DMS153 treated with DMSO at 0.1 percent for 48 hours (cell line): ENCODE results near the gene KRTAP5-7.
"Not testable (repeated sequence)": the region's sequence is repeated elsewhere in the genome, so short reads cannot be mapped to it uniquely, and the experiment has no call there.

Experiments
- DNase-seq: peaks from one replicate; lab custom pipeline; 2025; ENCODE audit not compliant: unreplicated experiment; lab: John Stamatoyannopoulos, UW

KRTAP5-7 gene, protein sequence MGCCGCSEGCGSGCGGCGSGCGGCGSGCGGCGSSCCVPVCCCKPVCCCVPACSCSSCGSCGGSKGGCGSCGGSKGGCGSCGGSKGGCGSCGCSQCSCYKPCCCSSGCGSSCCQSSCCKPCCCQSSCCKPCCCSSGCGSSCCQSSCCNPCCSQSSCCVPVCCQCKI

DNA sequence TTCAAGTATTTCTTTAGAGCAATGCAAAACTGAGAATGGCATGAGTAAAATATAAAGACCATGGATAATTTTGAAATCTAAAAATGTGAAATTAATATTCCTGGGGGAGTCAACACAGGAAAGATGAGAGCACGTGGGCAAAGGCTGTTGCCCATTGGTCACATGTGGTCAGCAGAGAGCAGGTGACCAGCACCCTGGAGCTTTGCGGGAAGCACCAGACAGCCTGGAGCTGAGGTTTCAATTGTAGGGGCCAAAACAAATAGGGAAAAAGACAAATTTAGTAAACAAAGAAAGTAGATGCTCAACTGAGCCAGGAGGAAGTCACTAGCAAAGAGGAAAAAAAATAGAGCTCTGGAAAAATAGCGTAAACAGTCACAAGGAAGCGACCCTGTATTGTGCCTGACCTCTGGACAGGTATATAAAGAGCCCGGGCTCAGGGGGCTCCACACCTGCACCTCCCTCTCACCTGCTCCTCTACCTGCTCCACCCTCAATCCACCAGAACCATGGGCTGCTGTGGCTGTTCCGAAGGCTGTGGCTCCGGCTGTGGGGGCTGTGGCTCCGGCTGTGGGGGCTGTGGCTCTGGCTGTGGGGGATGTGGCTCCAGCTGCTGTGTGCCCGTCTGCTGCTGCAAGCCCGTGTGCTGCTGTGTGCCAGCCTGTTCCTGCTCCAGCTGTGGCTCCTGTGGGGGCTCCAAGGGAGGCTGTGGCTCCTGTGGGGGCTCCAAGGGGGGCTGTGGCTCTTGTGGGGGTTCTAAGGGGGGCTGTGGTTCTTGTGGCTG is at the start of gene KRTAP5-7:
Gene KRTAP5-7 (plus strand): TSS at position 472 of the 780 bp plus-strand sequence. CDS start 34 bp downstream, at position 506.
- not testable (repeated sequence) for DNase-seq

DNA sequence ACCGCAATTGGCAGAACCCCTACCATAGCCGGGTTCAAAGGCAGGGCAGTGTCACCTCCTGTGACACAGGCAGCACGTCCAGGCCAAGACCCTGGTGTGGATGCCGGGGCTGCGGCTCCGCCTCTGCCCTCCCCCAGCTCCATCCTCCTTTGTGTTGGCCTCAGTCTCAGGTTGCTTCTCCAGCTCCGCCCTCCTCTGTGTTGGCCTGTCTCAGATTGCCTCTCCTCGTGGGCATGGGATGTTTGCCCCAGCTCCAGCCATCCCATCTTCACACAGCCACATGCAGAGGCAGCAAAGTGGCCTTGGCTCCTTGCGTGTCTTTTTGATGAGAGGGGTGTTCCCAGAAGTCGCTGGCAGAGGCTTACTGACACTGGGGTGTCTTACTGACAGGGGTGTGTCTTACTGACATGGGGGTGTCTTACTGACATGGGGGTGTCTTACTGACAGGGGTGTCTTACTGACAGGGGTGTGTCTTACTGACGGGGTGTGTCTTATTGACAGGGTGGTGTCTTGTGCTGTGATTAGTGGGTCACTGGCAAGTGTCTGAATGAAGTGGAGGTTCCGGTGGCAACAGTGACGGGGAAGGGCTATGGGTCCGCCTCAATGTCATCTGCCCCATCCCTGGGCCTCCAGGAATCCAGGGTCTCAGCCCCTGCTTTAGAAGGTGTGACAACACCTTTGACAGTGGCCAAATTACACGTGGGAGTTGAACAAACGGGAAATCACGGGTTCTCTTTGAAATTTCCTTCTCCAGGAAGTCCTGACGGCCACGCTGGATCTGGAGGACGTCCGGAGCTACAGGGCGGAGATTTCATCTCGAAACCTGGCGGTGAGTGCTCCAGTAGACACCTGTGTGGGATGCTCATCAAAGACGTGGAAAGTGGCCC is 49.2 kb upstream of the KRTAP5-7 start:
- no peak for DNase-seq

DNA sequence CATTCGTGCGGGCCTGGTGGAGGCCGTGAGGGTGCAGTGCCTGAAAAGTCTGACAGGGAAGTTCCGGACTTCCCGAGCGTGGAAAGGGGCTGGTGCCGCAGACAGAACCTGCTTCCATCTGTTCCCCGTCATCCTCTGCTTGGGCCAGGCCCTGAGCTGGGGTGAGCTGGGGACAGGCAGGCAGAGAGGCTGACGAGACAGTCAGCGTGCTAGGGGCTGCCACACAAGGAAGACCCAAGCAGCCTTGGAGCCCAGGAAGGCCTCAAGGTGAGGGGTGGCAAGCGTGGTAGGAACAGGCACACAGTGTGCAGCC is 48.6 kb upstream of the KRTAP5-7 start:
- DNase-seq: no peak

DNA sequence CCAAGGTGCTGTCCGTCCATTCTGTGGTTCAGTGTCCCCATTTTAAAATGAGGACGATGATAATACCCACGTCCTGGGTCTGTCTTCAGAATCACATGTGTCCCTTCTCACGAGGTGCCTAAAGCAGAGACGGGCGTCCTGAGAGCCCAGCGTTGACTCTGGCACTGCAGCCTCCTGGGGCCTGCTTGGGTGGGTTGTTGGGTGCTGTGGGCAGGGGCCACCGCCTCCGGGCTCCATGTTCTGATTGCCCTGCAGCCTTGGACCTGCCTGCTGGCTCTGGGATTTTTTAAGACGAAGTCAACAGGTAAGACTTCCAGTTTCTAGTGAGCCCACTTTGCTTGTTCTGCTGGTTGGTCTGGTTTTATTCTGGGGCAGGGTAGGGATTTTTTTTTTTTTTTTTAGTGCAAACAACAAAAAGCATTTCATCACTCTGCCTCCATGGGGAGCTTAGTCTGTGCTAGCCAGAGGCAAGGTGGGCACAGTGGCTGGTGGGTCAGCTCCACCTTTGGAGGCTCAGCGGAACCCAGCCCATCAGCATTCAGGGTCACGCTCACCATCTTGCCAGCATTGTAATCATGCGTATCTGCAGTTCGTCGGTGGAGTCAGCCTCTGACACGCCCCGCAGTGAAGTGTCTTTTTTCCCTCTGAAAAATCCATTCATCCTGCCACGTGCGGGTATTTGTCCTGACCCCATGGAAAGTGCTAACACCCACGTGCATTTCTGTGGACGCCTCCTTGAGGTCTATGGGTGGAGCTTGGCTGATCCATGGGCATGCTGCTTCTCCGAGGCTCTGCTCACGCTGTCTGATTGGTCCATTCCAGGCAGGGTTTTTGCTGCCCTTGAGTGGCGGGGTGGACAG is 45.7 kb upstream of the KRTAP5-7 start:
- no peak for DNase-seq

DNA sequence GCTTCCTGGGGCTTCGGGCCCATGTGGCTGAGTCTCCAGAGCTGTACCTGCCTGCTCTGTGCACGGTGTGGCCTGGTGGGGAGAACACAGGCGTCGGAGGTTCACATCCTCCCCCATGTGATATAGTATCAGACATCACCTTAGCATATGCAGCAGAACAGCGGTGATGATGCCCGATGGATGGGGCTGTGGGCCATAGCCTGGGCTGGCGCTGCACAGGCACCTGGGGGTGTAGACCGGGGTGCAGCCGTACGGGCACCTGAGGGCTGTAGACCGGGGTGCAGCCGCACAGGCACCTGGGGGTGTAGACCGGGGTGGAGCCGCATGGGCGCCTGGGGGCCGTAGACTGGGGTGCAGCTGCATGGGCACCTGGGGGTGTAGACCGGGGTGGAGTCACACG is 44.9 kb upstream of the KRTAP5-7 start:
- no peak for DNase-seq

DNA sequence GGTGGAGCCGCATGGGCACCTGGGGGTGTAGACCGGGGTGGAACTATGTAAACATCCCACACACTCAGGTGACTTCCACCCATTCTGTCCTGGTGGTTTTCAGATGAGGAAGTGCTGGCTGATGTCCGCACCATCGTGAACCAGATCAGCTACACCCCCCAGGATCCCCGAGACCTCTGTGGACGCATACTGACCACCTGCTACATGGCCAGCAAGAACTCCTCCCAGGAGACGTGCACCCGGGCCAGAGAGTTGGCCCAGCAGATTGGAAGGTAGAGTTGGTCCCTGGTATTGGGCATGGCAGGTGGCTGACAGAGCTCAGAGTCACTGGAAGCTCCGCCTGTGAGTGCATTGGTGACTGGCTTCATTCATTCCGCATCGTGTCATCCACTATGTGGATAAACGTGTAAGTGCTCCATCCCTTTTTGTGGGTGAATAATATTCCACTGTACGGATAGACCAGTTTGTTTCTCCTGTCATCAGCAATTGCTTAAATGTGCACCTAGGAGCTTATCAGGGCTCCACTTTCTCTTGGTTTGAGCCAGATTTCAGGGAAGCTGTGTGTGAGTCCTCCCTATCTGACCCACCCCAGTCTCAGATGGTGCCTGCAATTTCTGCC is 44.2 kb upstream of the KRTAP5-7 start:
- DNase-seq: no peak

DNA sequence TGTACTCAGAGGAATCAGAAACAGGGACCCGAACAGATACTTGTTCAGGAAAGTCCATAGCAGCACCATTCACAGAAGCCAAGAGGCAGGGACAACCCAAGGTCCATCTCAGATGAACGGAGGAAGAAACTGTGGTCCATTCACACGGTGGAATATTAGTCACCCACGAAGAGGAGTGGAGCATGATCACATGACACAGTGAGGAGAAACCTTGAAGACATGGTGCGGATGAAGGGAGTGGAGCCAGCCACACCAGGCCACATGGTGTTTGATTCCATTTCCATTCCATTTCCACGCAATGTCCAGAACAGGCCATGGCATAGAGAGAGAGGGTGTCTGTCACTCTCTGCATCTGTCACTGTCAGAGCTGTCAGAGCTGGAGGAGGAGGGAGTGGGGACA is 43.4 kb upstream of the KRTAP5-7 start:
- no peak for DNase-seq

DNA sequence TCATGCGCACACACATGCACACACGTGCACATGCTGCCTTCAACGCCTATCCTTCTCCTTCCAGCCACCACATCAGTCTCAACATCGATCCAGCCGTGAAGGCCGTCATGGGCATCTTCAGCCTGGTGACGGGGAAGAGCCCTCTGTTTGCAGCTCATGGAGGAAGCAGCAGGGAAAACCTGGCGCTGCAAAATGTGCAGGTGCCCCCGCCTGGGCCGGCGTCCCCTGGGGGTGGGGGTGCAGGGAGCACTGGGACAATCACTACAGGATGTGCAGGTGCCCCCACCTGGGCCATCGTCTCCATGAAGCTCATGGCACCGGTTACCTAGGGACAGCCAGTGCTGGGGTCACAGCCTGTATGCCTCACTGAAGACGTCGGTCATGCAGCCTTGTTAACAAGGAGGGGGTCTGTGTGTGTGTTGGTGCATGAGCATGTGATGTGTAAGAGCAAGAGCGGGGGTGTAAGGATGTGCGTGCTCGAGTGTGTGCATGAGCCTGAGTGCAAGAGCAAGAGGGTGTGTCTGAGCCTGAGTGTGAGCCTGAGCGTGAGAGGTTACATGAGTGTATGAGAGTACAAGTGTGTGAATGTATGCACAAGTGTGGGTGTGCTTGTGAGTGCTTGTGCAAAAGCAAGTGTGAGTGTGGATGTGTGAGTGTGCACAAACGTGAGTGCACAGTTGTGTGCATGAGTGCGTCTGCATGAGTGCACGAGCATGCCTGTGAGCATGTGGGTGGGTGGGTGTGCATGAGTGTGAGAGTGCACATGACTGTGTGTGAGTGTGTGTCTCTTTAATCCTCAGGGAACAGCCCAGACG is 42.6 kb upstream of the KRTAP5-7 start:
- DNase-seq: no peak

DNA sequence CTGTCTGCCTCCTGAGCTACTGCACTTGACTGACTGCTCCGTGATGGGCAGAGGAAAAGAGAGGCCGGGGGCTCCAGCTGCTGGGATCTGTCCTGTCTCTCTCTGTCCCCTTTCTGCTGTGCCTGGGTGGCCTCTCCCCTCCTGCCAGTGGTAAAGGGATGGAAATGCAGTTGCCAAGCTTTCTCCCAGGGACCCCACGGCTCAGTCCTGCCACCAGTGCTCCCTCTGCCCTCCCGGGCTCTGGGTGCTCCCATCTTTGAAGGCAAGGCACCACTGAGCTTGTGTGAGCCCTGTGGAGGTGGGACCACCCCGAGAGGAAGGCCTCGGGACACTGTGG is 42.0 kb upstream of the KRTAP5-7 start:
- DNase-seq: no peak

DNA sequence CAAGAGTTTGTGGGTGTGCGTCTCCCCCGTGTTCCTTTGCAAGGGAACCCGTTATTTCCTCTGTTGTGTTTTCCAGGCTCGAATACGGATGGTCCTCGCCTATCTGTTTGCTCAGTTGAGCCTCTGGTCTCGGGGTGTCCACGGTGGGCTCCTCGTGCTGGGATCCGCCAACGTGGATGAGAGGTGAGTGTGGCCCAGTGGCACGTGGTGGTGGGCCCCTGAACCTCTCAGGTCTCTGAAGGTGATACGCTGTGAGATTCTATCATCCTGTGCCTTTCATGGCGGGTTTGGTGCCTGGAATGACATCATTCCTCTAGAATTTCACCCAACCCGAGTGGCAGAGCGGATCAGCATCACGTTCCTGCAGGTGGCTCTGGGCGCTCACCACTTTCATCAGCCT is 41.6 kb upstream of the KRTAP5-7 start:
- no peak for DNase-seq

DNA sequence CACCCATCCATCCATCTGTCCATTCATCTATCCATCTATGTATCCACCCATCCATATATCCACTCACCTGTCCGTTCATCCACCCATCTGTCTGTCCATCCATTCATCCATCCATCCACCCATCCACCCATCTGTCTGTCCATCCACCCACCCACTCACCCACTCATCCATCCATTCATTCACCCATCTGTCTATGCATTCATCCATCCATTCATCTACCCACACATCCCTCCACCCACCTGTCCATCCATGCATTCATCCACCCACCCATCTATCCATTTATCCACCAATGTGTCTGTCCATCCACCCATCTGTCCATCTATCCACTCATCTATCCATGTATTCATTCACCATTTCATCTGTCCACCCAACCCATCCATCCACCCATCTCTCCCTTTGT is 40.7 kb upstream of the KRTAP5-7 start:
- DNase-seq: no peak

DNA sequence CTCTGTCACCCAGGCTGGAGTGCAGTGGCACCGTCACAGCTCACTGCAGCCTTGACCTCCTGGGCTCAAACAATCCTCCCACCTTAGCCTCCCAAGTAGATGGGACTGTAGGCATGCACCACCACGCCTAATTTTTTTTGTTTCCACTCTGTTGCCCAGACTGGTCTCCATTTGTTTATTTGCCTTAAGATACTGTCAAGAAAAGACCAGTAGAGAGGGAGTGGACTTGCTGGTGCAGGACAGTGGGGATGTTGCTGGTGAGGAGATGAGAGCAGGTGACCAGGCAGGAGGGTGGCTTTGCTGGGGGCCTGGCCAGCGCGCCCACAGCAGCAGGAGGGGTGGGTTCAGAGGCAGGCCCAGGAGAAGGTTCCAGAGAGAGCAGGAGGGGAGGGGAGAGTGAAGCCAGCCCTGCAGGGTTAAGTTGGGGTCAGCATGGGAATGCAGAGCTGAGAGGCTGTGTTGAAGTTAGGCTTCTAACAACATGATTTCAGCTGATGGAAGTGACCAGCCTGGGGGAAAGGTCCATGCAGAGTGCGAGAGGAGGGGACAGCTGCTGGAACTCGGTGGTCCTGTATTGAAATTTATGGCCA is 38.3 kb upstream of the KRTAP5-7 start:
- no peak for DNase-seq

DNA sequence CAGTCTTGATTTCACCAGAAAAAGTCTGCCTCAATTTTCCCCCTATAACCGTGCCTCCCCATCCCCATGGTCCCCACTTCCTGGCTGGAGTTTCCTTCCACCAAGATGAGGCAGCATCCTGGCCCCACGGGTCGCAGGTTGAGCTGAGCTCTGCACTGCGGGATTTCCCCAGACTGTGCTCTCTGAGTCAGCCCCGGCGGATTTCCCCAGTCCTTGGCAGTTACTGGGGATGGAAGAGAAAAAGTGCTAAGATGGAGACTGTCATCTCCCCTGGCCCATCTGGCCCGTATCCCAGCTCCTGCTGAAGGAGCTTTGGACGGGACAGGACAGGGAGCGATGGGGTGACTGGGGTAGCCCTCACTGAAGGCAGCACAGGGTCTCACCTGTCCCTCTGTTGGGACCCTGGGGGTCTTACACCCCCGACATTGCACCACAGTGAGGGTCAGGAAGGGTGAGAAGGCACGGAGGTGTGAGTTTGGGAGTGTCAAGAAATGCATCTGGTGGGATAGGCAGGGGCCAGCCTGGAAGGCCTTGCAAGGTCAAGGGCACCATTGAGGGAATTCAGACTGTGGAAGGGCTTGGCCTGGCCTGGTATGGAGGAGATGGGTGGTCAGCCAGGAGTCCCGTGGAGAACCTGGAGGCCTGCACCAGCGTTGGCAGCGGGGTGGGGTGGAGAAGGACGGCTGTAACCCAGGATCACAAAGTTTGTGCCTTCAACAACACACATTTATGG is 37.6 kb upstream of the KRTAP5-7 start:
- DNase-seq: no peak

DNA sequence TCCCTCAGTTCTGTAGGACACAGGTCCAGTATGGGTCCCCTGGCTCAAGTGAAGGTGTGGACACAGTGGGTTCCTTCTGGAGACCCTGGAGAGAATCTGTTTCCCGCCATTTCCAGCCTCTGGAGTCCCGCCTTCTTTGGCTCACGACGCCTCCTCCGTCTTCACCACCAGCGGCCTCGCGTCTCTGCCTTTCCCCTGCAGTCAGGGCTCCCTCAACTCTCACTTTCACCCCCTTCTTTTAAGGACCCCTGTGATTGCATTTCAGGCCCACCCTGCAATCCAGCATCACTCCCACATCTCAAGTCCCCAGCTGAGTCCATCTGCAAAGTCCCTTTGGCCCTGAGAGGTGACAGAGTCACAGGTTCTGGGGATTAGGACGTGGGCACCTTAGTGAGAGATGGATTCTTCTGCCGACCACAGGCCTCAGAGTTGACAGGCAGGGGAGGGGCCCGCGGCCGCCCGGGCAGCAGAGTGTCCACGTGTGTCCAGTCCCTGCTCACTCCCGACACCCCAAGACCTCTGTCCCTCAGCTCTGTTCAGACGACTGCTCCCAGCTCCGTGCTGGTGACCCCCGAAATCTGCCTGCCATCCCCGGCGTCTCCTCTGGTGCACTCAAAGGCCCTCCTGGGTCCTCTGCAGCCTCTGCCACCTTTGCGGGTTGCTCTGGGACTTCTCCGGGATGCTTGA is 36.9 kb upstream of the KRTAP5-7 start:
- DNase-seq: no peak

DNA sequence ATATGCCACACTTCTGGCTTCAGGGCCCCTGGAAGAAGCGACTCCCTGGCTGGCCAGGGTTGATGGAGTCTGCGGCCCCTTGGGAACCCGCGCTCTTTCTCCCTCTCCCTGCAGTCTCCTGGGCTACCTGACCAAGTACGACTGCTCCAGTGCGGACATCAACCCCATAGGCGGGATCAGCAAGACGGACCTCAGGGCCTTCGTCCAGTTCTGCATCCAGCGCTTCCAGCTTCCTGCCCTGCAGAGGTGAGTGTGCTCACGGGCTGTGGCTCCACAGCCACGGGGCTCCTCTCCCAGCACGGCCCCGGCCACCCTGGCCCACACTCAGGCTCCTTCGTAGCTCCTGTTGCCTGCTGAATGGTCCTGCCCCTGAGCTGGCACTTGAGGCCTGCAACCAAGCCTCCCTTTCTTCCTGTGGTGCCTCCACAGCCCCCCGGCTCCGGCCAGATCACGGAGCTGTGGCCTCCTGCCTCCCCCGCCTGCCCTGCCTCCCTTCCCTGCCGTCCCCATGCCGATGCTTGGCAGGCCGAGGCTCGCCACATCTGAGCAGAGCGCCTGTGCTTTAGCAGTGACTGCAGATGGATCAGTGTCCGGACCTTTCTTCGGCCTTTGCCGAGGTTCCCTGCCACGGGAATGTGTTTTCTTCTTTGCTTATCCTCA is 36.2 kb upstream of the KRTAP5-7 start:
- DNase-seq: no peak

DNA sequence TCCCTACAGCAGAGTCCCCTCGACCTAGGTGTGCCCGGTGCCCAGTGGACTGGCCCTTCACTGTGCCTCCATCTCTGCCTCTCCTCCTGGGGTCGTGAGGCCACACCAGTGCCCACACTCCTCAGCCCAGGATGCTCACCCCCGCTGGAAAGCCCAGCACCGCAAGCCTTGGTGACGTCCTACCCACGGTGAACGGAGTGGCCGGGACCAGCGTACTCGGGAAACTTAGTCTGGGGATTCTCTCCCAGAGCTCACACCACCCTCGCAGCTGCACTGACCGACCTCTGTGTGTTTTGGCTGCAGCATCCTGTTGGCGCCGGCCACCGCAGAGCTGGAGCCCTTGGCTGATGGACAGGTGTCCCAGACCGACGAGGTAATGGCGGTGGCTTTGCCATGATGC is 35.5 kb upstream of the KRTAP5-7 start:
- no peak for DNase-seq

DNA sequence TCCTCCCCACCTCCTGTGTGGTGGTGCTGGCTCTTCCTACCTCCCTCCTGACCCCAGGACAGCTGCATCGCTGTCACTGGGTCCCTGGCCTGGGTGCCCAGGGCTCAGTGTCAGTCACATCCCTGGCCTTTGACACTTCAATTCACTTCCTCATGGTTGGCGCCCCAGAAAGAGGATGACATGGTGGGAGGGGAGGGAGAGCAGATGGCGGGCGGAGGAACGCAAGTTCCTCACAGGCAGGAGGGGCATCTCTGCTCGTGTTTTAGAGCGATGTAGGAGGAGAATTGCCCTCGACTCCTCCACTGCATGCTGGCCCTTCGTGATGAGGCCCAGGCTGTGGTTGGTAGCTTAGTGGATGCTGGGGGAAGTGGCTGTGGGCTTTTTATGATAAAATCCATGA is 35.1 kb upstream of the KRTAP5-7 start:
- no peak for DNase-seq
